Measurements from ENCODE around the gene PPP1R36.

- TF ChIP-seq, protein P1, sequence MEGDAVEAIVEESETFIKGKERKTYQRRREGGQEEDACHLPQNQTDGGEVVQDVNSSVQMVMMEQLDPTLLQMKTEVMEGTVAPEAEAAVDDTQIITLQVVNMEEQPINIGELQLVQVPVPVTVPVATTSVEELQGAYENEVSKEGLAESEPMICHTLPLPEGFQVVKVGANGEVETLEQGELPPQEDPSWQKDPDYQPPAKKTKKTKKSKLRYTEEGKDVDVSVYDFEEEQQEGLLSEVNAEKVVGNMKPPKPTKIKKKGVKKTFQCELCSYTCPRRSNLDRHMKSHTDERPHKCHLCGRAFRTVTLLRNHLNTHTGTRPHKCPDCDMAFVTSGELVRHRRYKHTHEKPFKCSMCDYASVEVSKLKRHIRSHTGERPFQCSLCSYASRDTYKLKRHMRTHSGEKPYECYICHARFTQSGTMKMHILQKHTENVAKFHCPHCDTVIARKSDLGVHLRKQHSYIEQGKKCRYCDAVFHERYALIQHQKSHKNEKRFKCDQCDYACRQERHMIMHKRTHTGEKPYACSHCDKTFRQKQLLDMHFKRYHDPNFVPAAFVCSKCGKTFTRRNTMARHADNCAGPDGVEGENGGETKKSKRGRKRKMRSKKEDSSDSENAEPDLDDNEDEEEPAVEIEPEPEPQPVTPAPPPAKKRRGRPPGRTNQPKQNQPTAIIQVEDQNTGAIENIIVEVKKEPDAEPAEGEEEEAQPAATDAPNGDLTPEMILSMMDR (IDR thresholded peaks at IDR 0.05), result no peak
- TF ChIP-seq POLR2A (IDR thresholded peaks at IDR 0.05), result no peak
These were observed 745 bp upstream of the PPP1R36 start for GRCh38 chr14:64549016-64549415.

All from lower leg skin (tissue), 3 donors.